H1 (cell line): ENCODE results near the gene GPC6. TPM values are rescaled to one million over a fixed set of nuclear protein-coding genes. Genes with fewer than 3 reads are reported as not detected.

ENCODE experiments used
- CTCF ChIA-PET: fragments of 300-600 bp; sonication (Branson Sonifier 250); formaldehyde crosslinking; loops from one replicate; lab custom pipeline; 2021; ENCODE audit not compliant: partially characterized antibody; lab: Charles Lee
- POLR2A ChIA-PET: fragments of 300-600 bp; sonication (Branson Sonifier 250); formaldehyde crosslinking; loops from one replicate; lab custom pipeline; 2021; ENCODE audit warnings: inconsistent platforms; ENCODE audit not compliant: partially characterized antibody; lab: Charles Lee
- DNase-seq, 2 experiments: peaks; one replicate each; pipeline versions ENCODE4 v3.0.0 to v3.0.0-alpha.2; 2010 to 2022; ENCODE audit warnings: low spot score in 2 of 2, low read depth in 1 of 2, mixed read lengths in 1 of 2
- FAIRE-seq: peaks from 2 replicates; lab custom pipeline; 2011; peaks lifted over from hg19 to GRCh38; lab: Jason Lieb, UNC
- H2AFZ ChIP-seq: 2 replicates; pipeline ENCODE4 v1.8.1; 2012; ENCODE audit warnings: low read length, inconsistent platforms
- H2AK5ac ChIP-seq: 2 replicates; pipeline ENCODE4 v1.6.1; 2013; ENCODE audit warnings: low read depth, low read length
- H2BK120ac ChIP-seq: replicated peaks from 2 replicates; pipeline ENCODE3; 2013; ENCODE audit warnings: low read depth, low read length, inconsistent platforms
- H2BK12ac ChIP-seq: 2 replicates; pipeline ENCODE4 v1.6.1; 2013; ENCODE audit warnings: low read depth, low read length
- H2BK15ac ChIP-seq: 2 replicates; pipeline ENCODE4 v1.6.1; 2013; ENCODE audit warnings: low read length
- H2BK20ac ChIP-seq: 2 replicates; pipeline ENCODE4 v1.6.1; 2013; ENCODE audit warnings: low read length
- H2BK5ac ChIP-seq: 2 replicates; pipeline ENCODE4 v1.6.1; 2013; ENCODE audit warnings: low read depth, low read length
- H3K14ac ChIP-seq: 2 replicates; pipeline ENCODE4 v1.6.1; 2013; ENCODE audit warnings: inconsistent platforms; ENCODE audit not compliant: insufficient read length
- H3K18ac ChIP-seq: 2 replicates; pipeline ENCODE4 v1.6.1; 2013; ENCODE audit warnings: low read length; ENCODE audit errors: extremely low read depth
- H3K23ac ChIP-seq: 2 replicates; pipeline ENCODE4 v1.6.1; 2013; ENCODE audit warnings: inconsistent platforms; ENCODE audit not compliant: insufficient read length
- H3K23me2 ChIP-seq: 2 replicates; pipeline ENCODE4 v1.6.1; 2013; ENCODE audit warnings: low read depth, low read length
- H3K27ac ChIP-seq: 2 replicates; pipeline ENCODE4 v1.6.1; 2011; ENCODE audit warnings: low read depth, low read length, inconsistent platforms
- H3K27me3 ChIP-seq, 4 experiments: replicated peaks in 1 of 4; 1 replicate in 1 of 4; 2 replicates in 3 of 4; pipeline versions ENCODE4 v1.6.1 to v1.8.1; 2011 to 2013; ENCODE audit warnings: low read length in 3 of 4, mild to moderate bottlenecking in 3 of 4, inconsistent platforms in 2 of 4, mixed read lengths in 2 of 4, moderate library complexity in 1 of 4; ENCODE audit not compliant: control insufficient read depth in 3 of 4, insufficient read depth in 3 of 4; ENCODE audit errors: extremely low read depth in 1 of 4
- H3K36me3 ChIP-seq, 4 experiments: 2 replicates each; pipeline versions ENCODE4 v1.6.1 to v1.8.1; 2011 to 2013; ENCODE audit warnings: mild to moderate bottlenecking in 4 of 4, low read length in 3 of 4, moderate library complexity in 2 of 4, control low read depth in 1 of 4, inconsistent platforms in 1 of 4; ENCODE audit not compliant: insufficient read depth in 4 of 4, control insufficient read depth in 2 of 4
- H3K4ac ChIP-seq: replicated peaks from 2 replicates; pipeline ENCODE3; 2013; ENCODE audit warnings: low read length, low read depth, mixed read lengths, inconsistent platforms; ENCODE audit not compliant: insufficient read length
- H3K4me1 ChIP-seq, 4 experiments: replicated peaks in 1 of 4; 1 replicate in 1 of 4; 2 replicates in 3 of 4; pipeline versions ENCODE4 v1.6.1 to v1.8.1; 2011 to 2013; ENCODE audit warnings: low read length in 3 of 4, inconsistent platforms in 2 of 4, mixed read lengths in 1 of 4; ENCODE audit not compliant: insufficient read depth in 4 of 4, control insufficient read depth in 3 of 4
- H3K4me2 ChIP-seq, 2 experiments: 2 replicates each; pipeline versions ENCODE4 v1.6.1 to v1.8.1; 2011 to 2013; ENCODE audit warnings: low read depth in 2 of 2, low read length in 2 of 2, control low read depth in 1 of 2, inconsistent platforms in 1 of 2, mild to moderate bottlenecking in 1 of 2; ENCODE audit not compliant: insufficient read depth in 1 of 2
- H3K4me3 ChIP-seq, 4 experiments: fragments of 200-600, 300-600 bp in 1 of 4; sonication (generic), shearing (Covaris generic), sonication (Bioruptor Twin) in 1 of 4; 2 replicates each; pipeline versions ENCODE4 v1.5.1 to v1.8.1; 2011 to 2016; ENCODE audit warnings: low read length in 4 of 4, low read depth in 3 of 4, control low read depth in 2 of 4, inconsistent platforms in 2 of 4, mild to moderate bottlenecking in 2 of 4, mixed read lengths in 1 of 4, moderate library complexity in 1 of 4; ENCODE audit not compliant: insufficient read depth in 2 of 4; ENCODE audit errors: extremely low read depth in 1 of 4
- H3K56ac ChIP-seq: replicated peaks from 2 replicates; pipeline ENCODE3; 2013; ENCODE audit warnings: low read depth, mild to moderate bottlenecking, mixed read lengths, low read length, inconsistent platforms; ENCODE audit not compliant: insufficient read length
- H3K79me1 ChIP-seq: 2 replicates; pipeline ENCODE4 v1.6.1; 2013; ENCODE audit warnings: low read depth, low read length, control low read depth
- H3K79me2 ChIP-seq, 2 experiments: 2 replicates each; pipeline versions ENCODE4 v1.6.1 to v1.8.1; 2012 to 2013; ENCODE audit warnings: low read length in 2 of 2, mild to moderate bottlenecking in 2 of 2, inconsistent platforms in 1 of 2; ENCODE audit not compliant: insufficient read depth in 2 of 2, control insufficient read depth in 1 of 2
- H3K9ac ChIP-seq, 4 experiments: replicated peaks in 1 of 4; 1 replicate in 1 of 4; 2 replicates in 3 of 4; pipeline versions ENCODE4 v1.6.1 to v1.8.1; 2011 to 2013; ENCODE audit warnings: low read depth in 3 of 4, low read length in 3 of 4, control low read depth in 2 of 4, mild to moderate bottlenecking in 2 of 4, moderate library complexity in 2 of 4, inconsistent platforms in 1 of 4; ENCODE audit errors: extremely low read depth in 1 of 4
- H3K9me3 ChIP-seq, 2 experiments: 2 replicates each; pipeline versions ENCODE4 v1.6.1 to v1.8.1; 2012 to 2013; ENCODE audit warnings: mild to moderate bottlenecking in 2 of 2, moderate library complexity in 2 of 2, control low read depth in 1 of 2, inconsistent platforms in 1 of 2, low read depth in 1 of 2, low read length in 1 of 2, mixed read lengths in 1 of 2; ENCODE audit not compliant: insufficient read depth in 2 of 2
- H4K20me1 ChIP-seq, 2 experiments: replicated peaks in 1 of 2; 2 replicates each; pipeline versions ENCODE3 to v1.8.1; 2011 to 2013; ENCODE audit warnings: inconsistent platforms in 2 of 2, low read length in 2 of 2, mild to moderate bottlenecking in 1 of 2; ENCODE audit not compliant: insufficient read depth in 2 of 2, control insufficient read depth in 1 of 2
- H4K5ac ChIP-seq: 2 replicates; pipeline ENCODE4 v1.6.1; 2013; ENCODE audit warnings: low read length, low read depth, mixed read lengths, inconsistent platforms; ENCODE audit not compliant: insufficient read length
- H4K8ac ChIP-seq: 2 replicates; pipeline ENCODE4 v1.8.0; 2013; ENCODE audit warnings: mild to moderate bottlenecking, moderate library complexity, low read length, inconsistent platforms; ENCODE audit not compliant: insufficient read depth; ENCODE audit errors: extremely low read depth
- H4K91ac ChIP-seq: replicated peaks from 2 replicates; pipeline ENCODE3; 2013; ENCODE audit warnings: low read length, mixed read lengths, inconsistent platforms; ENCODE audit not compliant: insufficient read length
- ATF2 ChIP-seq: IDR thresholded peaks from 2 replicates; pipeline ENCODE4 v1.6.1; 2012; ENCODE audit warnings: low read length, inconsistent platforms
- CTCF ChIP-seq, 3 experiments: IDR thresholded peaks; 1 replicate in 2 of 3; 2 replicates in 1 of 3; pipeline versions ENCODE4 v1.5.1 to v1.6.1; 2011; ENCODE audit warnings: low read length in 3 of 3, mild to moderate bottlenecking in 3 of 3, inconsistent platforms in 2 of 3, low read depth in 1 of 3, moderate library complexity in 1 of 3; ENCODE audit not compliant: insufficient read depth in 1 of 3; ENCODE audit errors: control extremely low read depth in 1 of 3
- EZH2 ChIP-seq: fragments of 200-600 bp; sonication (generic); IDR thresholded peaks from 2 replicates; pipeline ENCODE4 v1.7.1; 2012; ENCODE audit warnings: low read depth, mild to moderate bottlenecking, moderate library complexity, low read length, inconsistent platforms; ENCODE audit not compliant: severe bottlenecking
- GABPA ChIP-seq: IDR thresholded peaks from 2 replicates; pipeline ENCODE4 v1.6.1; 2011; ENCODE audit warnings: mild to moderate bottlenecking, low read length, moderate library complexity, borderline replicate concordance; ENCODE audit not compliant: insufficient read depth
- HDAC2 ChIP-seq, 2 experiments: fragments of 300-600 bp in 1 of 2; sonication (generic) in 1 of 2; IDR thresholded peaks; 2 replicates each; pipeline ENCODE4 v1.6.1; 2011 to 2012; ENCODE audit warnings: low read depth in 2 of 2, low read length in 2 of 2, mild to moderate bottlenecking in 2 of 2, moderate library complexity in 2 of 2, borderline replicate concordance in 1 of 2, inconsistent platforms in 1 of 2
- NRF1 ChIP-seq: IDR thresholded peaks from 2 replicates; pipeline ENCODE4 v1.6.1; 2011; ENCODE audit warnings: mild to moderate bottlenecking, low read depth, low read length, improper control_type of control experiment
- POU5F1 ChIP-seq: IDR thresholded peaks from 2 replicates; pipeline ENCODE4 v1.6.1; 2011; ENCODE audit warnings: low read depth, mild to moderate bottlenecking, low read length, moderate library complexity
- RFX5 ChIP-seq: IDR thresholded peaks from 2 replicates; pipeline ENCODE4 v1.6.1; 2011; ENCODE audit warnings: low read depth, low read length, improper control_type of control experiment, borderline replicate concordance
- SIRT6 ChIP-seq: IDR thresholded peaks from one replicate; pipeline ENCODE4 v1.7.1; 2012; ENCODE audit warnings: low read length, inconsistent platforms
- polyA plus RNA-seq, 7 experiments: library from polyadenylated mRNA; depleted of rRNA in 3 of 7; stranded (reverse) in 5 of 7; unstranded in 2 of 7; fragments of >200 nt in 5 of 7; fragments of 200-250 nt in 2 of 7; gene quantifications; 1 replicate in 5 of 7; 2 replicates in 1 of 7; 4 replicates in 1 of 7; pipeline versions ENCODE4 v1.2.1 to v1.2.3, GENCODE V29; 2011 to 2013; ENCODE audit warnings: missing spikeins in 2 of 7, mixed read lengths in 2 of 7
- total RNA-seq: library from RNA; stranded (reverse); fragmentation: NEBNext Ultra II Directional; extraction: Animal tissue kit (Norgen Biotek cat#: 25700); gene quantifications from 2 replicates; pipeline ENCODE4 v1.2.1, GENCODE V29; 2021

Gene GPC6
- total and polyA plus RNA-seq, 2 of the 8 experiments (the other 6 are each of a cell fraction or from before 2014, with no cell fraction given): 5.4 to 12.0 TPM

- no peak overlapping the region for H3K27ac ChIP-seq
Observed at GRCh38 chr13:93307136-93307535, 80.5 kb downstream of the GPC6 start.

More at GRCh38 chr13:93307136-93307535, 80.5 kb downstream of the GPC6 start:
- H3K4ac ChIP-seq: no peak overlapping the region
- H2BK5ac ChIP-seq: no peak overlapping the region
- no peak overlapping the region for H2AFZ ChIP-seq
- TF ChIP-seq CTCF (IDR thresholded peaks at IDR 0.05; ENCODE audit: control extremely low read depth in 1 of 3, insufficient read depth in 1 of 3, low read depth in 1 of 3, low read length in 3 of 3): no peak
- no peak for TF ChIP-seq HDAC2 (IDR thresholded peaks at IDR 0.05; ENCODE audit: borderline replicate concordance in 1 of 2, low read depth in 2 of 2, low read length in 2 of 2)
- TF ChIP-seq ATF2: no peak
- no peak for TF ChIP-seq RFX5
- no peak for TF ChIP-seq GABPA
- no peak for TF ChIP-seq NRF1
- no peak for TF ChIP-seq POU5F1
- no peak for TF ChIP-seq EZH2
- no peak for TF ChIP-seq SIRT6
- H3K27me3 ChIP-seq: no peaks in the 10 kb centered on the region
- H3K79me1 ChIP-seq: no peaks in the 10 kb centered on the region
- H2BK15ac ChIP-seq: no peak overlapping the region
- H2BK120ac ChIP-seq: no peak overlapping the region
- H3K36me3 ChIP-seq: no peaks in the 10 kb centered on the region
- H3K14ac ChIP-seq: no peak overlapping the region
- H3K4me1 ChIP-seq: peaks cover 0 to 12% (median 2%) of the 10 kb centered on the region in 4 experiments; a peak in 4 of 7 replicates
- no peaks in the 10 kb centered on the region for H3K9me3 ChIP-seq
- no peak overlapping the region for H3K23ac ChIP-seq
- no peak overlapping the region for H2BK12ac ChIP-seq
- H4K5ac ChIP-seq: no peak overlapping the region
- no peak overlapping the region for H4K8ac ChIP-seq
- ChIA-PET CTCF (no interaction called here), POLR2A (no interaction called here)
- no peaks in the 10 kb centered on the region for H4K20me1 ChIP-seq
- FAIRE-seq (no peak), DNase-seq (no peak)
- H3K9ac ChIP-seq: no peak overlapping the region
- no peak overlapping the region for H3K4me3 ChIP-seq
- no peak overlapping the region for H2BK20ac ChIP-seq
- no peak overlapping the region for H3K4me2 ChIP-seq
- no peak overlapping the region for H4K91ac ChIP-seq
- H3K18ac ChIP-seq: no peak overlapping the region
- no peaks in the 10 kb centered on the region for H3K79me2 ChIP-seq
- no peak overlapping the region for H3K56ac ChIP-seq
- no peaks in the 10 kb centered on the region for H3K23me2 ChIP-seq
- no peak overlapping the region for H2AK5ac ChIP-seq
